ENCODE measurements around the gene SUSD1. TPM values are rescaled to one million over a fixed set of nuclear protein-coding genes. Genes with fewer than 3 reads are reported as not detected.

The SUSD1 gene
- total RNA-seq, 4 donors from 2014 or later, result 4.7 to 5.8 (median 5.4) TPM

- DNase-seq (ENCODE audit: extremely low spot score), result no peak
- intact Hi-C loops (cut with DNase I), result no loop called here
These were observed 118.1 kb downstream of the SUSD1 start for GRCh38 chr9:112056996-112057395.

GRCh38 chr9:112054916-112055315 lies 120.2 kb downstream of the SUSD1 start:
- H3K27me3 ChIP-seq, result no peaks in the 10 kb centered on the region
- WGBS, result 97% methylated on average over 4 of the region's 4 CpGs
- no peak for TF ChIP-seq POLR2AphosphoS5 (IDR thresholded peaks at IDR 0.05)
- TF ChIP-seq, protein P1, sequence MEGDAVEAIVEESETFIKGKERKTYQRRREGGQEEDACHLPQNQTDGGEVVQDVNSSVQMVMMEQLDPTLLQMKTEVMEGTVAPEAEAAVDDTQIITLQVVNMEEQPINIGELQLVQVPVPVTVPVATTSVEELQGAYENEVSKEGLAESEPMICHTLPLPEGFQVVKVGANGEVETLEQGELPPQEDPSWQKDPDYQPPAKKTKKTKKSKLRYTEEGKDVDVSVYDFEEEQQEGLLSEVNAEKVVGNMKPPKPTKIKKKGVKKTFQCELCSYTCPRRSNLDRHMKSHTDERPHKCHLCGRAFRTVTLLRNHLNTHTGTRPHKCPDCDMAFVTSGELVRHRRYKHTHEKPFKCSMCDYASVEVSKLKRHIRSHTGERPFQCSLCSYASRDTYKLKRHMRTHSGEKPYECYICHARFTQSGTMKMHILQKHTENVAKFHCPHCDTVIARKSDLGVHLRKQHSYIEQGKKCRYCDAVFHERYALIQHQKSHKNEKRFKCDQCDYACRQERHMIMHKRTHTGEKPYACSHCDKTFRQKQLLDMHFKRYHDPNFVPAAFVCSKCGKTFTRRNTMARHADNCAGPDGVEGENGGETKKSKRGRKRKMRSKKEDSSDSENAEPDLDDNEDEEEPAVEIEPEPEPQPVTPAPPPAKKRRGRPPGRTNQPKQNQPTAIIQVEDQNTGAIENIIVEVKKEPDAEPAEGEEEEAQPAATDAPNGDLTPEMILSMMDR (IDR thresholded peaks at IDR 0.05), result no peak
- no peak for TF ChIP-seq POLR2A (IDR thresholded peaks at IDR 0.05; ENCODE audit: low read depth)
- H3K9me3 ChIP-seq, result no peaks in the 10 kb centered on the region
- no peak overlapping the region for H3K27ac ChIP-seq (replicated peaks in 1 of 4)
- no peak for DNase-seq (ENCODE audit: extremely low spot score)
- intact Hi-C loops (cut with DNase I), result no loop called here
- peaks cover 13 to 31% (median 30%) of the 10 kb centered on the region in 4 donors for H3K4me1 ChIP-seq
- H3K36me3 ChIP-seq, result no peaks in the 10 kb centered on the region
- no peak overlapping the region for H3K4me3 ChIP-seq

More at GRCh38 chr9:112056996-112057395, 118.1 kb downstream of the SUSD1 start:
- TF ChIP-seq POLR2AphosphoS5 (IDR thresholded peaks at IDR 0.05) (no peak), EP300 (IDR thresholded peaks at IDR 0.05) (no peak), POLR2A (IDR thresholded peaks at IDR 0.05; ENCODE audit: low read depth) (no peak)
- TF ChIP-seq, protein P1 (IDR thresholded peaks at IDR 0.05), result no peak
- no peak overlapping the region for H3K4me3 ChIP-seq
- no peak overlapping the region for H3K27ac ChIP-seq (replicated peaks in 1 of 4)
- no peaks in the 10 kb centered on the region for H3K9me3 ChIP-seq
- H3K27me3 ChIP-seq, result no peaks in the 10 kb centered on the region
- H3K4me1 ChIP-seq, result peaks cover 11 to 31% (median 24%) of the 10 kb centered on the region in 4 donors
- H3K36me3 ChIP-seq, result no peaks in the 10 kb centered on the region
- 84% methylated on average over 2 of the region's 2 CpGs for WGBS

GRCh38 chr9:112051812-112052211 lies 123.3 kb downstream of the SUSD1 start:
- TF ChIP-seq, protein P1 (IDR thresholded peaks at IDR 0.05), result no peak
- TF ChIP-seq POLR2A (IDR thresholded peaks at IDR 0.05; ENCODE audit: low read depth) (no peak), EP300 (IDR thresholded peaks at IDR 0.05) (no peak), POLR2AphosphoS5 (IDR thresholded peaks at IDR 0.05) (no peak)
- intact Hi-C loops (cut with DNase I), result no loop called here
- Histone ChIP-seq H3K9me3 (no peaks in the 10 kb centered on the region), H3K36me3 (no peaks in the 10 kb centered on the region), H3K27me3 (no peaks in the 10 kb centered on the region), H3K4me1 (peaks cover 23 to 35% (median 34%) of the 10 kb centered on the region in 4 donors), H3K27ac (replicated peaks in 1 of 4) (no peak overlapping the region), H3K4me3 (no peak overlapping the region)
- DNase-seq (ENCODE audit: extremely low spot score), result no peak
- WGBS, result 78% methylated on average over 5 of the region's 5 CpGs

DNA sequence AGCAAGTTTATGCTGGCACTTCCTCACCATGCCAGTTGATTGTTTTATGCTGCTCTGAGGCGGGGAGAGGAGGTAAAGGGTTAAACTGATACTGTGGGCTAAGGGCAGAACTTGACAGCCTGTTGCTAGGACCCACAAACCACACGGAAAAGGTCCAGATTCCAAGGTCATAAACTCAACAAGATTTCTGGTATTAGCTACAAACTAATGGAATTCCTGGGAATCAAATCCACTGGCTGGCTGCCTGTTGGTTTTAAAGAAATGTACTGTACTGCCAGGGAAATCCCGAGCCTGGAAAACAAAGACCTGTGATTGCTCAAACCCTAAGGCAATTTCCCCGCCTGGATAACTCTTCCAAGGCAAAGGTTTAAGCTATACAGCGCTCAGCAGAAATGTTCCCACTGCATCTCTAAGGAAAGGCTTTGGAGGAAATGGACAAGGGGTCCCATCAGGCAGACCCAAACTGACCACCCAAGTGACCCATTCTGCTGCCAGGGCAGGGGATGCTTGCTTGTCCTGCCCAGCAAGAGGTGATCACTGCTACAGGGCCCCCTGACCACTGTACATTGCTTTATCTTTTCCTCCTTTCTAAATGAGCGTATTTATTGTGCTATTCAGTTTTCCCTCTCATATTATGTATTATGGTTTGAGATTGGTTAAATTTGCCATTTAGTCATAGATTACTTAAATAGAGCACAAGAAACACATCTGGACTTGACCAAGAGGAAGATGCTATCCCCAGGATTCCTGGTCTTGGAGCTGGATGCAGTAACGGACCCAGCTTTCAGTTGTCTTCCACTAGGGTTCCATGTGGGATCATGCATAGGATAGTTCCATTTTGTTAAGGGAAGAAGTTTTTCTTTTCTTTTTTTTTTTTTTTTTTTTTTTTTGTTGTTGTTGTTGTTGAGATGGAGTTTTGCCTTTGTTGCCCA lies 124.3 kb downstream of the SUSD1 start:
- no peaks in the 10 kb centered on the region for H3K36me3 ChIP-seq
- intact Hi-C loops (cut with DNase I), result no loop called here
- 49% methylated on average over 7 of the region's 7 CpGs for WGBS
- H3K9me3 ChIP-seq, result no peaks in the 10 kb centered on the region
- peak; percentile 82 for DNase-seq (ENCODE audit: extremely low spot score)
- TF ChIP-seq, protein P1 (IDR thresholded peaks at IDR 0.05), result no peak
- peak; percentile 36 to 37 for TF ChIP-seq POLR2AphosphoS5 (IDR thresholded peaks at IDR 0.05)
- H3K4me3 ChIP-seq, result peak overlapping the region in 1 of 4 donors; percentile 10
- no peaks in the 10 kb centered on the region for H3K27me3 ChIP-seq
- peaks cover 23 to 35% (median 34%) of the 10 kb centered on the region in 4 donors for H3K4me1 ChIP-seq
- peak overlapping the region; percentile 56 to 75 (median 66) for H3K27ac ChIP-seq (replicated peaks in 1 of 4)
